GM23338 (cell line): ENCODE measurements around the gene OR10P1. TPM values are rescaled to one million over a fixed set of nuclear protein-coding genes. Genes with fewer than 3 reads are reported as not detected.

Experiments used
- ATAC-seq: fragments of 200-7000 bp; cut with Tn5 transposase; 3 replicates; pipeline ENCODE4 v1.9.1; 2020
- DNase-seq: peaks from one replicate; pipeline ENCODE4 v3.0.0-alpha.2; 2015; ENCODE audit warnings: low spot score
- H2AFZ ChIP-seq: fragments of 200-600 bp; sonication (generic); 2 replicates; pipeline ENCODE4 v1.8.0; 2016; ENCODE audit warnings: antibody characterized with exemption, mild to moderate bottlenecking, moderate library complexity
- H3F3A ChIP-seq: fragments of 200-600 bp; sonication (generic); replicated peaks from 2 replicates; pipeline ENCODE4 v1.8.0; 2017; ENCODE audit warnings: antibody characterized with exemption, mixed run types, low read depth
- H3K27ac ChIP-seq: fragments of 200-600 bp; sonication (generic); 2 replicates; pipeline ENCODE4 v1.6.1; 2016; ENCODE audit warnings: low read depth
- H3K27me3 ChIP-seq: fragments of 200-600 bp; sonication (generic); 2 replicates; pipeline ENCODE4 v1.8.0; 2016; ENCODE audit warnings: mild to moderate bottlenecking, mixed run types, moderate library complexity; ENCODE audit not compliant: insufficient read depth
- H3K36me3 ChIP-seq: fragments of 200-600 bp; sonication (generic); 2 replicates; pipeline ENCODE4 v1.8.0; 2016; ENCODE audit warnings: mild to moderate bottlenecking; ENCODE audit not compliant: insufficient read depth
- H3K4me1 ChIP-seq: fragments of 200-600 bp; sonication (generic); 2 replicates; pipeline ENCODE4 v1.8.0; 2016; ENCODE audit warnings: mild to moderate bottlenecking, moderate library complexity; ENCODE audit not compliant: insufficient read depth
- H3K4me2 ChIP-seq: fragments of 200-600 bp; sonication (generic); 2 replicates; pipeline ENCODE4 v1.7.1; 2017; ENCODE audit warnings: mixed run types
- H3K4me3 ChIP-seq: fragments of 200-600 bp; sonication (generic); 2 replicates; pipeline ENCODE4 v1.6.1; 2016; ENCODE audit warnings: mixed run types
- H3K79me2 ChIP-seq: fragments of 200-600 bp; sonication (generic); replicated peaks from 2 replicates; pipeline ENCODE4 v1.8.0; 2017; ENCODE audit warnings: mild to moderate bottlenecking; ENCODE audit not compliant: insufficient read depth
- H3K9me2 ChIP-seq: fragments of 200-600 bp; sonication (generic); 2 replicates; pipeline ENCODE4 v1.8.0; 2017; ENCODE audit not compliant: insufficient read depth
- H4K20me1 ChIP-seq: fragments of 200-600 bp; sonication (generic); replicated peaks from 2 replicates; pipeline ENCODE4 v1.8.0; 2017; ENCODE audit warnings: mild to moderate bottlenecking; ENCODE audit not compliant: insufficient read depth
- H3K27ac Mint-ChIP-seq: 2 replicates; pipeline ENCODE4 v1.8.0; 2020; ENCODE audit warnings: inconsistent platforms, mild to moderate bottlenecking, moderate library complexity, mixed read lengths
- H3K27me3 Mint-ChIP-seq: 3 replicates; pipeline ENCODE4 v1.8.0; 2022; ENCODE audit warnings: low read depth, mild to moderate bottlenecking, moderate library complexity, mixed read lengths, inconsistent platforms; ENCODE audit not compliant: insufficient read depth, poor library complexity
- H3K36me3 Mint-ChIP-seq: 3 replicates; pipeline ENCODE4 v1.8.0; 2021; ENCODE audit warnings: low read depth, mild to moderate bottlenecking, inconsistent platforms, moderate library complexity, mixed read lengths
- H3K4me1 Mint-ChIP-seq: 3 replicates; pipeline ENCODE4 v1.8.0; 2020; ENCODE audit warnings: mild to moderate bottlenecking, inconsistent platforms, mixed read lengths
- H3K4me3 Mint-ChIP-seq: 3 replicates; pipeline ENCODE4 v1.8.0; 2021; ENCODE audit warnings: moderate library complexity, mild to moderate bottlenecking, inconsistent platforms, mixed read lengths
- H3K9me3 Mint-ChIP-seq: 3 replicates; pipeline ENCODE4 v1.8.0; 2020; ENCODE audit warnings: moderate library complexity, mild to moderate bottlenecking, inconsistent platforms, mixed read lengths
- CREB1 ChIP-seq: fragments of 250-450 bp; sonication (Bioruptor Pico); IDR thresholded peaks from 2 replicates; pipeline ENCODE4 v1.5.0; 2020; ENCODE audit warnings: low read depth, mild to moderate bottlenecking, moderate library complexity
- CTCF ChIP-seq, 2 experiments: fragments of 200-600 bp in 1 of 2; sonication (generic) in 1 of 2; conservative IDR thresholded peaks; 2 replicates each; pipeline versions ENCODE4 v1.5.1 to v1.6.1; 2016 to 2017; ENCODE audit warnings: antibody characterized with exemption in 2 of 2, low read depth in 2 of 2, mild to moderate bottlenecking in 2 of 2, moderate library complexity in 1 of 2
- EZH2 ChIP-seq: fragments of 200-600 bp; sonication (generic); IDR thresholded peaks from one replicate; pipeline ENCODE4 v1.8.0; 2017; ENCODE audit warnings: antibody characterized with exemption, mild to moderate bottlenecking, low read depth; ENCODE audit not compliant: unreplicated experiment
- EZH2phosphoT487 ChIP-seq: fragments of 200-600 bp; sonication (generic); IDR thresholded peaks from one replicate; pipeline ENCODE4 v1.8.1; 2018; ENCODE audit warnings: antibody characterized with exemption; ENCODE audit not compliant: unreplicated experiment
- JUNB ChIP-seq: IDR thresholded peaks from one replicate; pipeline ENCODE4 v1.6.1; 2016; ENCODE audit warnings: antibody characterized with exemption; ENCODE audit not compliant: unreplicated experiment
- NANOG ChIP-seq: IDR thresholded peaks from 2 replicates; pipeline ENCODE4 v1.6.1; 2016; ENCODE audit warnings: antibody characterized with exemption, borderline replicate concordance
- POLR2AphosphoS5 ChIP-seq: IDR thresholded peaks from 2 replicates; pipeline ENCODE4 v1.6.1; 2016; ENCODE audit warnings: antibody characterized with exemption, low read depth
- STAT1 ChIP-seq: IDR thresholded peaks from one replicate; pipeline ENCODE4 v1.6.1; 2016; ENCODE audit warnings: antibody characterized with exemption; ENCODE audit not compliant: unreplicated experiment
- ZNF114 ChIP-seq: fragments of 250-450 bp; sonication (Bioruptor Pico); IDR thresholded peaks from 2 replicates; pipeline ENCODE4 v1.5.0; 2020; ENCODE audit warnings: mild to moderate bottlenecking, moderate library complexity
- ZNF331 ChIP-seq: fragments of 250-450 bp; sonication (Bioruptor Pico); IDR thresholded peaks from 2 replicates; pipeline ENCODE4 v1.5.0; 2020; ENCODE audit warnings: low read depth, mild to moderate bottlenecking, moderate library complexity
- polyA plus RNA-seq: library from polyadenylated mRNA; unstranded; fragments of >200 nt; fragmentation: Nextera tagmentation; extraction: Ambion mirVana; gene quantifications from 2 replicates; pipeline ENCODE4 v1.2.1, GENCODE V29; 2016
- total RNA-seq: library from RNA; depleted of rRNA; stranded (reverse); fragments of >200 nt; shearing (Covaris generic); gene quantifications from 2 replicates; pipeline ENCODE4 v1.2.3, GENCODE V29; 2014
- TF ChIP-seq, protein P1 (sequence below): IDR thresholded peaks from 2 replicates; pipeline ENCODE4 v1.6.1; 2016; ENCODE audit warnings: antibody characterized with exemption

OR10P1 gene
- total and polyA plus RNA-seq, 2 experiments from 2014 or later, result not detected

DNA sequence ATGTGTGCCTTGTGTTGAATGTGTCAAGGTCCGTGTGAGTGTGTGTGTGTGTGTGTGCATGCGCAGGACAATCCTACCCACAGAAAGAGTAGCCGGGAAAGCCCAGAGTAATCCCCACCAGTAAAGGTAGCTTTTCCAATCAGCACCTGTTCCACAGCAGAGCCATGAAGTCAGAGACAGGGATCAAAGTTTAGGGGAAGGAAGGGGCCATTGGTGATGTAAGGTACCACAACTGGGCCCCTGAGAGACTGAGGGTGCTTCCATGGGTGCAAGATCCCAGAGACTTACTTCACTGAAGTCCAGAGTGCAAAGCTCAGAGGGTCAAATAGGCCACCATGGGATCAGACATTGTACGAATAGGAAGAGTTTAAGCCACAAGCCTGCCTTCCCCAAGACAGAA lies 20.5 kb downstream of the OR10P1 start:
- no peak for TF ChIP-seq ZNF114 (CRISPR knock-in tag)
- no peak for TF ChIP-seq NANOG
- no peak for TF ChIP-seq EZH2phosphoT487
- no peak for TF ChIP-seq POLR2AphosphoS5
- Histone ChIP-seq H3K36me3 (no peaks in the 10 kb centered on the region), H3K4me1 (no peaks in the 10 kb centered on the region), H3K4me2 (no peak overlapping the region), H2AFZ (no peak overlapping the region), H3F3A (no peaks in the 10 kb centered on the region), H3K27me3 (no peaks in the 10 kb centered on the region), H3K4me3 (no peak overlapping the region), H4K20me1 (no peaks in the 10 kb centered on the region), H3K79me2 (no peaks in the 10 kb centered on the region), H3K9me2 (0 out of 2 replicates have a peak, but pooled peaks cover 4% of the 10 kb centered on the region), H3K27ac (no peak overlapping the region)
- Mint-ChIP-seq H3K9me3 (peaks cover 4% of the 10 kb centered on the region; the same call in 1 of the 3 replicates), H3K4me1 (no peaks in the 10 kb centered on the region), H3K36me3 (no peaks in the 10 kb centered on the region), H3K27ac (no peak overlapping the region), H3K4me3 (no peak overlapping the region), H3K27me3 (peaks cover 10% of the 10 kb centered on the region)
- DNase-seq, result no peak
- ATAC-seq, result no peak

- Mint-ChIP-seq H3K27me3 (peaks cover 7% of the 10 kb centered on the region), H3K4me1 (no peaks in the 10 kb centered on the region), H3K9me3 (0 out of 3 replicates have a peak, but pooled peaks cover 2% of the 10 kb centered on the region), H3K36me3 (no peaks in the 10 kb centered on the region), H3K27ac (no peak overlapping the region), H3K4me3 (no peak overlapping the region)
- ATAC-seq (no peak), DNase-seq (no peak)
- TF ChIP-seq JUNB (no peak), EZH2 (no peak), CTCF (conservative IDR thresholded peaks at IDR 0.05; ENCODE audit: low read depth in 2 of 2) (no peak), CREB1 (CRISPR knock-in tag) (no peak)
- no peaks in the 10 kb centered on the region for H3K4me1 ChIP-seq
- H4K20me1 ChIP-seq, result no peaks in the 10 kb centered on the region
- H3K4me2 ChIP-seq, result no peak overlapping the region
- no peak overlapping the region for H3K4me3 ChIP-seq
- H2AFZ ChIP-seq, result no peak overlapping the region
- H3K9me2 ChIP-seq, result 0 out of 2 replicates have a peak, but pooled peaks cover 4% of the 10 kb centered on the region
- H3K79me2 ChIP-seq, result no peaks in the 10 kb centered on the region
- no peaks in the 10 kb centered on the region for H3F3A ChIP-seq
- H3K27ac ChIP-seq, result no peak overlapping the region
- H3K36me3 ChIP-seq, result no peaks in the 10 kb centered on the region
- no peaks in the 10 kb centered on the region for H3K27me3 ChIP-seq
These were observed 21.5 kb downstream of the OR10P1 start for GRCh38 chr12:55658212-55658611.

DNA sequence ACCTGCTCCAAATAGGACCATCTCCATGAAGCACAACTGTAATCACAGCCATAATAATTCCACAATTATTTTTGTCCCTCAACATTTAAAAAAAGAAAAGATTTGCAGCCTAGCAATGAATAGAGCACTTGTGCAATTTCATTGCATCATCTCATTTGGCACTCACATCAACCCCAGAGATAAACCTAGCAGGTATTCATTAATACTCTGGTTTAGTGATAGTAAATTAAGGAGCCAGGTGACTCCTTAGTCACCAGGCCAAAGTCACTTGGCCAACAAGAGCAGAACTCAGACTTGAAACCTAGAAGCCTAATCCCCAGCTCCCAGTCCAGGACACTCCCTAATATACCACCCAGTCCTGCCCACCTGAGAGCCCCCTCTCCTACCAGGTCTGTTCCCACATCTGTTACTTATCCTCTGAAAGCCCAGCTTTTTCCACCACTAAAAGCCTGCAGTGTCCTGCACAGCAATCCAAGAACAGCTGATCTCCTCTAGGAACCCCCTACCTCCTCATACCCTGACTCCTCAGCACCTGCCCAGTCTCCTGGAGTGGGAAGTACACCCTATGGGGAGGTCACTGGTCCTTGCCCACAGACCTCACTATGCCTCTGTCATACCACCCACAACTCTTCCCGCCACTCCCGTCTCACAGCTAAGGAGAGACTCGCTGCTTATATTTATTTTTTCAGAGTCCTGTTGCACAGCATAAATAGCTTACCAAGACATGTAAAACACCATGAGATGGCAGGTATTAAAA lies 22.1 kb downstream of the OR10P1 start:
- H3K4me3 Mint-ChIP-seq, result no peak overlapping the region
- no peaks in the 10 kb centered on the region for H3K9me3 Mint-ChIP-seq
- TF ChIP-seq EZH2, result no peak
- TF ChIP-seq EZH2phosphoT487, result no peak
- TF ChIP-seq, protein P1, sequence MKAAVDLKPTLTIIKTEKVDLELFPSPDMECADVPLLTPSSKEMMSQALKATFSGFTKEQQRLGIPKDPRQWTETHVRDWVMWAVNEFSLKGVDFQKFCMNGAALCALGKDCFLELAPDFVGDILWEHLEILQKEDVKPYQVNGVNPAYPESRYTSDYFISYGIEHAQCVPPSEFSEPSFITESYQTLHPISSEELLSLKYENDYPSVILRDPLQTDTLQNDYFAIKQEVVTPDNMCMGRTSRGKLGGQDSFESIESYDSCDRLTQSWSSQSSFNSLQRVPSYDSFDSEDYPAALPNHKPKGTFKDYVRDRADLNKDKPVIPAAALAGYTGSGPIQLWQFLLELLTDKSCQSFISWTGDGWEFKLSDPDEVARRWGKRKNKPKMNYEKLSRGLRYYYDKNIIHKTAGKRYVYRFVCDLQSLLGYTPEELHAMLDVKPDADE, result no peak
- no peak for TF ChIP-seq NANOG
- no peak for TF ChIP-seq CREB1 (CRISPR knock-in tag)
- no peak for TF ChIP-seq JUNB
- TF ChIP-seq STAT1, result no peak
- no peak for TF ChIP-seq ZNF114 (CRISPR knock-in tag)
- no peak for TF ChIP-seq ZNF331 (CRISPR knock-in tag)
- TF ChIP-seq CTCF (conservative IDR thresholded peaks at IDR 0.05; ENCODE audit: low read depth in 2 of 2), result no peak

More for the DNA sequence above, 22.1 kb downstream of the OR10P1 start:
- H3K27me3 ChIP-seq, result no peaks in the 10 kb centered on the region
- no peaks in the 10 kb centered on the region for H3F3A ChIP-seq
- Mint-ChIP-seq H3K36me3 (no peaks in the 10 kb centered on the region), H3K27ac (no peak overlapping the region), H3K4me1 (no peaks in the 10 kb centered on the region), H3K27me3 (peaks cover 10% of the 10 kb centered on the region)
- H3K36me3 ChIP-seq, result no peaks in the 10 kb centered on the region
- H4K20me1 ChIP-seq, result no peaks in the 10 kb centered on the region
- H3K79me2 ChIP-seq, result no peaks in the 10 kb centered on the region
- H3K9me2 ChIP-seq, result 0 out of 2 replicates have a peak, but pooled peaks cover 4% of the 10 kb centered on the region
- no peaks in the 10 kb centered on the region for H3K4me1 ChIP-seq
- H3K4me2 ChIP-seq, result no peak overlapping the region
- ATAC-seq (no peak), DNase-seq (no peak)
- H2AFZ ChIP-seq, result no peak overlapping the region
- H3K27ac ChIP-seq, result no peak overlapping the region
- H3K4me3 ChIP-seq, result no peak overlapping the region
